Kidney epithelial cell (primary cell): ENCODE measurements around the gene HIGD1C. TPM values are rescaled to one million over a fixed set of nuclear protein-coding genes. Genes with fewer than 3 reads are reported as not detected.
"Not testable (repeated sequence)": the region's sequence is repeated elsewhere in the genome, so short reads cannot be mapped to it uniquely, and the experiment has no call there.

Experiments
- DNase-seq: peaks from one replicate; pipeline ENCODE4 v3.0.0-alpha.2; 2010; ENCODE audit warnings: low read depth
- H3K27me3 ChIP-seq: 2 replicates; pipeline ENCODE4 v1.6.0; 2011; ENCODE audit warnings: low read length; ENCODE audit not compliant: control insufficient read depth, insufficient read depth
- H3K36me3 ChIP-seq: 2 replicates; pipeline ENCODE4 v1.5.1; 2011; ENCODE audit warnings: low read length; ENCODE audit not compliant: control insufficient read depth, insufficient read depth
- H3K4me3 ChIP-seq: 2 replicates; pipeline ENCODE4 v1.5.1; 2011; ENCODE audit warnings: low read depth, mild to moderate bottlenecking, control low read depth, low read length
- CTCF ChIP-seq: IDR thresholded peaks from 2 replicates; pipeline ENCODE4 v1.5.1; 2011; ENCODE audit warnings: mild to moderate bottlenecking, moderate library complexity, low read length, control low read depth, inconsistent platforms; ENCODE audit not compliant: insufficient read depth, poor library complexity, severe bottlenecking
- total RNA-seq: library from RNA; depleted of rRNA; stranded (reverse); fragments of >200 nt; gene quantifications from 2 replicates; pipeline ENCODE4 v1.2.3, GENCODE V29; 2015

HIGD1C gene
- total RNA-seq, 1 donor from 2014 or later, result not detected

DNA sequence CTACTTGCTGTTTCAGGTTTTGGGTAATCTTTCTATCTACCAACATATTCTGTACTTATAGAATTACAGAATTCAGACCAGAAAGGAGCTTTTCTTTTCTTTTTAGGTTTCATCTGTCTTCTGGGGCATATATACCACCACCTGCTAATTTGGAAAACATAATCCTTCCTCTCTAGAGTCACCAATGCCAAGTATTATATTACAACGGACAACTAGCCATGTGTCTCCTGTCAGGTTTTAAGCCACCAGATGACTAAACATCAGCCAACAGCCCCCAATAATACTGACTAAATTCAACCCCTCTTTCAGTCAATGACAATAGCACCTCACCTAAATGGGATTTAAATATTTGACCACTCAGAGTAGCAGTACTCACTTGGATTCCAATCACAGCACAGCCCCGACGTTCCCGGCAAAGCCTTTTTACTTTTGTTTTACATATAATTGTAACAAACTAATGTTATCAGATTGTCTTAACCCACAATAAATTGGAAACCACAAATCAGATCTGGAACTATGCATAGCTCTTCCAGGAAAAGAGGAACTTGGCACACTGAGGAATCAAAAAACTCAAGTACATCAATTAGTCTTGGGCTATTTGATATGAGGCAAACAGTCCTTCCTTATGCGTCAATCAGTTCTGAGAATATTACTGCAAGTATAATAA, 60.4 kb downstream of the HIGD1C start:
- no peak for DNase-seq
- no peaks in the 10 kb centered on the region for H3K36me3 ChIP-seq
- no peak for TF ChIP-seq CTCF
- H3K27me3 ChIP-seq, result no peaks in the 10 kb centered on the region
- H3K4me3 ChIP-seq, result no peak overlapping the region

DNA sequence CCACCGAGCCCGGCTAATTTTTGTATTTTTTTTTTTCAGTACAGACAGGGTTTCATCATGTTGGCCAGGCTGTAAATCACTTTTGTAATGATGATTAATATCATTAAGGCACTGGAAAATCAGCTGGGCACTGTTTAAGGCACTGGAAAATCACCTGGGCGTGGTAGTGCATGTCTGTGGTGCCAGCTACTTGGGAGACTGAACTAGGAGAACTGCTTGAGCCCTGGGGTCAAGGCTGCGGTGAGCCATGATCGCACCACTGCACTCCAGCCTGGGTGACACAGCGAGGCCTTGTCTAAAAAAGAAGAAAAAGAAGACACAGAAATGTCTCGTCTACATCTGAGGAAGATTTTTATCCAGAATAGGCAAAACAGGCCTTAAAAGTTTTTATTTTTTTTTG, 61.1 kb downstream of the HIGD1C start:
- TF ChIP-seq CTCF, result no peak
- Histone ChIP-seq H3K4me3 (no peak overlapping the region), H3K36me3 (no peaks in the 10 kb centered on the region), H3K27me3 (no peaks in the 10 kb centered on the region)
- DNase-seq, result no peak

DNA sequence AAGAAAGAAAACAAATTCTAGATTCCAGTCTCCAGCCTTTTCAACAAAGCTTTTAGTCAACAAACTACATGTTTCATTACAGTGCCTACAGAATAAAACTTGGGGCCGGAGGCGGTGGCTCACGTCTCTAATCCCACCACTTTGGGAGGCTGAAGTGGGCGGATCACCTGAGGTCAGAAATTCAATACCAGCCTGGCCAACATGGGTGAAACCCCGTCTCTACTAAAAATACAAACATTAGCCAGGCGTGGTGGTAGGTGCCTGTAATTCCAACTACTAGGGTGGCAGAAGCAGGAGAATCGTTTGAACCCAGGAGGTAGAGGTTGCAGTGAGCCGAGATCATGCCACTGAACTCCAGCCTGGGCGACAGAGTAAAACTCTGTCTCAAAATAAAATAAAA, 62.1 kb downstream of the HIGD1C start:
- not testable (repeated sequence) for H3K4me3 ChIP-seq, DNase-seq

GRCh38 chr12:51017452-51017851, 65.1 kb downstream of the HIGD1C start:
- no peak for TF ChIP-seq CTCF
- Histone ChIP-seq H3K27me3 (no peaks in the 10 kb centered on the region), H3K4me3 (no peak overlapping the region), H3K36me3 (no peaks in the 10 kb centered on the region)
- no peak for DNase-seq

More for the DNA sequence above, 62.1 kb downstream of the HIGD1C start:
- H3K36me3 ChIP-seq, H3K27me3 ChIP-seq: not testable (repeated sequence)

GRCh38 chr12:51018956-51019355, 66.6 kb downstream of the HIGD1C start:
- no peak for TF ChIP-seq CTCF
- Histone ChIP-seq H3K36me3 (no peaks in the 10 kb centered on the region), H3K4me3 (no peak overlapping the region), H3K27me3 (no peaks in the 10 kb centered on the region)
- no peak for DNase-seq

DNA sequence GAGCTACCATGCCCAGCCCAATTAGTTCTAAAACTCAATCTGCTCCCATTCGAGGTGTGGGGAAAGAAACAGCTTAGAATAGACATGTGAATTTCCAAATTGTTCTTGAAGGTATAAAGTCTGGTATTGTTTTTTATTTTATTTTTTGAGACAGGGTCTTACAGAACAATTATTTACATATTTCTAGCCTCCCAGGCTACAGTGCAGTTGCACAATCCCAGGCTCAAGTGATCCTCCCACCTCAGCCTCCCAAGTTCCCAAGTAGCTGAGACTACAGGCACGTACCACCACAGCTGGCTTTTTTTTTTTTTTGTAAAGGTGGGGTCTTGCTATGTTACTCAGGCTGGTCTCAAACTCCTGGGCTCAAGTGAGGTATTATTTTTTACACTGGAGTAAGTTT, 67.6 kb downstream of the HIGD1C start:
- TF ChIP-seq CTCF, result no peak
- DNase-seq, result no peak
- Histone ChIP-seq H3K27me3 (no peaks in the 10 kb centered on the region), H3K4me3 (no peak overlapping the region), H3K36me3 (no peaks in the 10 kb centered on the region)

Other genes starting within 250 kb of the HIGD1C start
- gene ATF1, start 188.4 kb upstream of the HIGD1C start, total RNA-seq, result 17.3 and 20.0 TPM in 2 replicates
- not detected in 2 replicates for gene TMPRSS12, start 109.6 kb upstream of the HIGD1C start, total RNA-seq
- gene SLC11A2, start 73.8 kb downstream of the HIGD1C start, total RNA-seq, result 36.3 and 42.2 TPM in 2 replicates
- 37.9 and 44.5 TPM in 2 replicates for gene LETMD1, start 95.8 kb downstream of the HIGD1C start, total RNA-seq
- 36.1 and 36.6 TPM in 2 replicates for gene CSRNP2, start 131.1 kb downstream of the HIGD1C start, total RNA-seq
- 14.2 and 19.1 TPM in 2 replicates for gene TFCP2, start 220.6 kb downstream of the HIGD1C start, total RNA-seq